AG04449 (cell line): ENCODE data around the gene TES.

Experiments used
- CTCF ChIA-PET: fragments of 350-600 bp; formaldehyde crosslinking; extraction: SDS; loops from one replicate; lab custom pipeline; 2021; ENCODE audit warnings: antibody characterized with exemption; lab: Yijun Ruan, JAX
- POLR2A ChIA-PET: fragments of 400-600, 350-600 bp; formaldehyde crosslinking; extraction: SDS; loops from one replicate; lab custom pipeline; 2020; ENCODE audit warnings: antibody characterized with exemption, inconsistent platforms; lab: Yijun Ruan, JAX
- DNase-seq: peaks from one replicate; pipeline ENCODE4 v3.0.0-alpha.2; 2010; ENCODE audit warnings: low read depth, low spot score
- H3K4me3 ChIP-seq: 2 replicates; pipeline ENCODE4 v1.5.1; 2011; ENCODE audit warnings: low read depth, mild to moderate bottlenecking, control low read depth, low read length
- TF ChIP-seq, protein P1 (sequence below): IDR thresholded peaks from one replicate; pipeline ENCODE4 v1.5.1; 2011; ENCODE audit warnings: mild to moderate bottlenecking, moderate library complexity, low read length, control low read depth, inconsistent platforms; ENCODE audit not compliant: insufficient read depth; ENCODE audit errors: missing control alignments

TES gene

DNA sequence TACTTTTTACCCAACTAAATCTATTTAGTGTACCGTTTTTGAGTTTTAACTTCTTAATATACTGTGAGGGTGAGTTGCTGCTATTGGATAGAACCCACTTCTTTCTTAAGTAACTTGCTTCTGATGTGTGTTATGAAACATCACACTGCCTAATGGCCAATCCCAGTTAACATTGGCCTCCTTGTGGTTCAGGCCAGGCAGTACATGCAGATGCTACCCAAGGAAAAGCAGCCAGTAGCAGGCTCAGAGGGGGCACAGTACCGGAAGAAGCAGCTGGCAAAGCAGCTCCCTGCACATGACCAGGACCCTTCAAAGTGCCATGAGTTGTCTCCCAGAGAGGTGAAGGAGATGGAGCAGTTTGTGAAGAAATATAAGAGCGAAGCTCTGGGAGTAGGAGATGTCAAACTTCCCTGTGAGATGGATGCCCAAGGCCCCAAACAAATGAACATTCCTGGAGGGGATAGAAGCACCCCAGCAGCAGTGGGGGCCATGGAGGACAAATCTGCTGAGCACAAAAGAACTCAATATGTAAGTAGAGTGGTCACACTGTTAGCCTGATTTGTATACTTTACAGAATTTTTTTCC lies 39.7 kb downstream of the TES start:
- CTCF ChIA-PET = interaction anchor here (0.8 to 18.2 kb wide), 20 partner anchors 2 to 342 kb away, joined by 3 to 215 read pairs (median 6); partner anchors contain the start of gene TES

DNA sequence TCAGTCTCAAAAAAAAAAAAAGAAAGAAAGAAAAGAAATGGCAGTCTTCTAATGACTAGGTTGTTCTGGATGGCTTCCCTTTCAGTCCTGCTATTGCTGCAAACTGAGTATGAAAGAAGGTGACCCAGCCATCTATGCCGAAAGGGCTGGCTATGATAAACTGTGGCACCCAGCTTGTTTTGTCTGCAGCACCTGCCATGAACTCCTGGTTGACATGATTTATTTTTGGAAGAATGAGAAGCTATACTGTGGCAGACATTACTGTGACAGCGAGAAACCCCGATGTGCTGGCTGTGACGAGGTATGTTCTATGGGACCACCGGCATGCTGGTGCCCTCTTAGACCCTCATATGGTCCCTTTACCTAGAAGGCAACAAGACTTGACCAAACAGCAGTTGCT lies 41.3 kb downstream of the TES start:
- TF ChIP-seq, protein P1, sequence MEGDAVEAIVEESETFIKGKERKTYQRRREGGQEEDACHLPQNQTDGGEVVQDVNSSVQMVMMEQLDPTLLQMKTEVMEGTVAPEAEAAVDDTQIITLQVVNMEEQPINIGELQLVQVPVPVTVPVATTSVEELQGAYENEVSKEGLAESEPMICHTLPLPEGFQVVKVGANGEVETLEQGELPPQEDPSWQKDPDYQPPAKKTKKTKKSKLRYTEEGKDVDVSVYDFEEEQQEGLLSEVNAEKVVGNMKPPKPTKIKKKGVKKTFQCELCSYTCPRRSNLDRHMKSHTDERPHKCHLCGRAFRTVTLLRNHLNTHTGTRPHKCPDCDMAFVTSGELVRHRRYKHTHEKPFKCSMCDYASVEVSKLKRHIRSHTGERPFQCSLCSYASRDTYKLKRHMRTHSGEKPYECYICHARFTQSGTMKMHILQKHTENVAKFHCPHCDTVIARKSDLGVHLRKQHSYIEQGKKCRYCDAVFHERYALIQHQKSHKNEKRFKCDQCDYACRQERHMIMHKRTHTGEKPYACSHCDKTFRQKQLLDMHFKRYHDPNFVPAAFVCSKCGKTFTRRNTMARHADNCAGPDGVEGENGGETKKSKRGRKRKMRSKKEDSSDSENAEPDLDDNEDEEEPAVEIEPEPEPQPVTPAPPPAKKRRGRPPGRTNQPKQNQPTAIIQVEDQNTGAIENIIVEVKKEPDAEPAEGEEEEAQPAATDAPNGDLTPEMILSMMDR = no peak
- ChIA-PET CTCF (interaction anchor here (0.6 to 18.2 kb wide), 15 partner anchors 9 to 341 kb away, joined by 3 to 215 read pairs (median 5); partner anchors contain the start of gene TES), POLR2A (no interaction called here)
- no peak for DNase-seq
- H3K4me3 ChIP-seq = no peak overlapping the region

More for the DNA sequence above, 39.7 kb downstream of the TES start:
- no peak overlapping the region for H3K4me3 ChIP-seq
- TF ChIP-seq, protein P1 = peak; percentile 58
- POLR2A ChIA-PET = no interaction called here
- DNase-seq = no peak

- no peak overlapping the region for H3K4me3 ChIP-seq
- ChIA-PET CTCF (interaction anchor here (0.6 to 18.2 kb wide), 15 partner anchors 10 to 340 kb away, joined by 3 to 215 read pairs (median 4); partner anchors contain the start of gene TES), POLR2A (no interaction called here)
- TF ChIP-seq, protein P1 = no peak
- DNase-seq = no peak
Measured at GRCh38 chr7:116252249-116252648, 41.9 kb downstream of the TES start.

- POLR2A ChIA-PET = interaction anchor here (0.9 kb wide), 1 partner anchor 269 kb away, joined by 4 read pairs; no protein-coding TSS in a partner anchor
- TF ChIP-seq, protein P1 = no peak
- no peak for DNase-seq
- CTCF ChIA-PET = interaction anchor here (0.8 to 18.2 kb wide), 18 partner anchors 9 to 335 kb away, joined by 3 to 215 read pairs (median 8); partner anchors contain the start of gene CAV1
- no peak overlapping the region for H3K4me3 ChIP-seq
Measured at GRCh38 chr7:116257156-116257555, 46.8 kb downstream of the TES start.

- POLR2A ChIA-PET = interaction anchor here (1.0 to 2.6 kb wide), 4 partner anchors 13 to 330 kb away, joined by 4 to 36 read pairs (median 10); partner anchors contain the start of gene CAV1
- TF ChIP-seq, protein P1 = peak; percentile 31
- H3K4me3 ChIP-seq = no peak overlapping the region
- CTCF ChIA-PET = interaction anchor here (0.7 to 18.2 kb wide), 59 partner anchors 8 to 338 kb away, joined by 3 to 215 read pairs (median 5); partner anchors contain the start of genes CAV1 and CAV2
- no peak for DNase-seq
Measured at GRCh38 chr7:116258734-116259133, 48.4 kb downstream of the TES start.

DNA sequence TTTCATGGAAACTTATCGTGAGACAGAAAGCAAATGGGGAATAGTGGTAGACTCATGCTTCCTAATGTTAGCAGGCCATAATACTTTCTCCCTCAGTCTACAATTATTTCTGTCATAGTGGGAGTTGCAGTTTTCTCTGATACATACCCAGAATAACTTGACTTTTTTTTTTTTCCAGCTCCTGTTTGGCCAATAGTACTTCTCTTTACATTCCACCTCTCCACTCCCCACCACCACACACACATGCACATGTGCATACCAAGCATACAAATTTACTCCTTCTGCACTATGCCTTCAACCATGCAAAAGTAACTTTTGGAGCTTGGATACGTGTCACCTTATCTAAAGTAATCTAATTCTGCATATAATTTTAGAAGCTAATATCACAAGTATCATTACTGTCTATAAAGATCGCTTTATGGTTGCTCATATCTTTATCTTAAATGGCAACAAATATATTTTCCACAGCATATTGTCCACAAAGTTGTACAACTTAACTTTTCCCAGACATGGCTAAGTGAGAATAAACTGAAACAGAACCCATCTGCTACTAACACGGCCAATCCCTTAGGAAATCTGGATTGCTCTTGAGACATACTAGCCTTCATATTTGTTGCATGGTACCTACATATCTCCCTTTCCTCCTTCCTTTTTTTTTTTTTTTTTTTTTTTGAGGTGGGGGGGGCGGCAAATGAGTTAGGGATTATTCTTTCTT lies 49.0 kb downstream of the TES start:
- no peak for DNase-seq
- ChIA-PET POLR2A (interaction anchor here (0.9 to 2.6 kb wide), 8 partner anchors 12 to 330 kb away, joined by 4 to 36 read pairs (median 6); partner anchors contain the start of genes CAV1 and CAV2), CTCF (interaction anchor here (0.6 to 18.2 kb wide), 61 partner anchors 9 to 337 kb away, joined by 3 to 215 read pairs (median 5); partner anchors contain the start of genes CAV1 and CAV2)
- TF ChIP-seq, protein P1 = no peak
- no peak overlapping the region for H3K4me3 ChIP-seq
